Astrocyte (in vitro differentiated cells and primary cell): ENCODE data around the gene ZNRF1. TPM values are rescaled to one million over a fixed set of nuclear protein-coding genes. Genes with fewer than 3 reads are reported as not detected.

ENCODE experiments used
- DNase-seq: peaks from one replicate; pipeline ENCODE4 v3.0.0-alpha.2; 2010; ENCODE audit warnings: low read depth
- FAIRE-seq: peaks from 2 replicates; lab custom pipeline; 2011; peaks lifted over from hg19 to GRCh38; lab: Jason Lieb, UNC
- H2AFZ ChIP-seq: 2 replicates; pipeline ENCODE4 v1.6.0; 2012; ENCODE audit warnings: low read depth, low read length, inconsistent platforms
- H3K27ac ChIP-seq: 2 replicates; pipeline ENCODE4 v1.5.1; 2011; ENCODE audit warnings: low read depth, low read length, inconsistent platforms
- H3K27me3 ChIP-seq: 2 replicates; pipeline ENCODE4 v1.6.0; 2011; ENCODE audit warnings: low read length, inconsistent platforms; ENCODE audit not compliant: insufficient read depth
- H3K36me3 ChIP-seq: 2 replicates; pipeline ENCODE4 v1.5.1; 2011; ENCODE audit warnings: low read length, inconsistent platforms; ENCODE audit not compliant: insufficient read depth
- H3K4me1 ChIP-seq: 2 replicates; pipeline ENCODE4 v1.5.1; 2011; ENCODE audit warnings: low read length, inconsistent platforms; ENCODE audit not compliant: insufficient read depth
- H3K4me2 ChIP-seq: 2 replicates; pipeline ENCODE4 v1.6.0; 2012; ENCODE audit warnings: low read length, inconsistent platforms
- H3K4me3 ChIP-seq: 2 replicates; pipeline ENCODE4 v1.5.1; 2011; ENCODE audit warnings: low read depth, mild to moderate bottlenecking, low read length, inconsistent platforms; ENCODE audit not compliant: insufficient read depth
- H3K79me2 ChIP-seq: 2 replicates; pipeline ENCODE4 v1.6.0; 2012; ENCODE audit warnings: mild to moderate bottlenecking, low read length, inconsistent platforms; ENCODE audit not compliant: insufficient read depth
- H3K9ac ChIP-seq: 2 replicates; pipeline ENCODE4 v1.6.0; 2012; ENCODE audit warnings: mild to moderate bottlenecking, low read length, inconsistent platforms
- H3K9me3 ChIP-seq: 2 replicates; pipeline ENCODE4 v1.5.1; 2012; ENCODE audit warnings: low read depth, mild to moderate bottlenecking, low read length, inconsistent platforms; ENCODE audit not compliant: insufficient read depth
- H4K20me1 ChIP-seq: 2 replicates; pipeline ENCODE4 v1.6.0; 2012; ENCODE audit warnings: low read length, inconsistent platforms; ENCODE audit not compliant: insufficient read depth
- H3K27ac Mint-ChIP-seq: one replicate; pipeline ENCODE4 v1.8.0; 2021; ENCODE audit warnings: mild to moderate bottlenecking, mixed read lengths; ENCODE audit not compliant: unreplicated experiment
- H3K27me3 Mint-ChIP-seq: one replicate; pipeline ENCODE4 v1.8.0; 2021; ENCODE audit warnings: low read depth, mixed read lengths; ENCODE audit not compliant: unreplicated experiment
- H3K36me3 Mint-ChIP-seq: one replicate; pipeline ENCODE4 v1.8.0; 2021; ENCODE audit warnings: low read depth, mixed read lengths; ENCODE audit not compliant: unreplicated experiment
- H3K4me1 Mint-ChIP-seq: one replicate; pipeline ENCODE4 v1.8.0; 2021; ENCODE audit warnings: low read depth, mixed read lengths; ENCODE audit not compliant: unreplicated experiment
- H3K4me3 Mint-ChIP-seq: one replicate; pipeline ENCODE4 v1.8.0; 2021; ENCODE audit warnings: mild to moderate bottlenecking, moderate library complexity, mixed read lengths; ENCODE audit not compliant: unreplicated experiment
- H3K9me3 Mint-ChIP-seq: one replicate; pipeline ENCODE4 v1.8.0; 2021; ENCODE audit warnings: mild to moderate bottlenecking, mixed read lengths; ENCODE audit not compliant: unreplicated experiment
- CTCF ChIP-seq: IDR thresholded peaks from 2 replicates; pipeline ENCODE4 v1.5.1; 2011; ENCODE audit warnings: low read depth, mild to moderate bottlenecking, inconsistent platforms, low read length, moderate library complexity; ENCODE audit not compliant: insufficient read depth
- EZH2 ChIP-seq: IDR thresholded peaks from 2 replicates; pipeline ENCODE4 v1.6.1; 2012; ENCODE audit warnings: mild to moderate bottlenecking, low read length, inconsistent platforms; ENCODE audit not compliant: insufficient read depth
- total RNA-seq: library from RNA; stranded (reverse); gene quantifications from 2 replicates; pipeline ENCODE4 v1.2.1, GENCODE V29; 2021

Gene ZNRF1
- total RNA-seq, 1 donor from 2014 or later: 21.9 TPM

- no peaks in the 10 kb centered on the region for H3K9me3 Mint-ChIP-seq
- Histone ChIP-seq H3K27me3 (no peaks in the 10 kb centered on the region), H3K9ac (no peak overlapping the region), H3K4me1 (no peaks in the 10 kb centered on the region), H3K4me2 (no peak overlapping the region), H4K20me1 (peaks cover 29% of the 10 kb centered on the region), H3K79me2 (peaks cover 25% of the 10 kb centered on the region), H3K27ac (no peak overlapping the region), H3K9me3 (no peaks in the 10 kb centered on the region), H3K36me3 (no peaks in the 10 kb centered on the region), H2AFZ (no peak overlapping the region), H3K4me3 (no peak overlapping the region)
- DNase-seq: no peak
- TF ChIP-seq EZH2: no peak
- no peak for TF ChIP-seq CTCF
- peak overlapping the region; percentile 27 for H3K4me3 Mint-ChIP-seq
- peaks cover 2% of the 10 kb centered on the region for H3K4me1 Mint-ChIP-seq
- no peaks in the 10 kb centered on the region for H3K36me3 Mint-ChIP-seq
- no peaks in the 10 kb centered on the region for H3K27me3 Mint-ChIP-seq
- no peak for FAIRE-seq
- no peak overlapping the region for H3K27ac Mint-ChIP-seq
These were observed 16.6 kb upstream of the ZNRF1 start for GRCh38 chr16:74982256-74982655.

GRCh38 chr16:74984194-74984528 is 14.7 kb upstream of the ZNRF1 start:
- no peaks in the 10 kb centered on the region for H3K36me3 Mint-ChIP-seq
- no peak for TF ChIP-seq CTCF
- no peak for TF ChIP-seq EZH2
- H3K79me2 ChIP-seq: peaks cover 25% of the 10 kb centered on the region
- H3K27me3 ChIP-seq: no peaks in the 10 kb centered on the region
- H4K20me1 ChIP-seq: peaks cover 22% of the 10 kb centered on the region
- H3K4me1 Mint-ChIP-seq: peaks cover 2% of the 10 kb centered on the region
- H3K9me3 ChIP-seq: no peaks in the 10 kb centered on the region
- peak overlapping the region; percentile 96 for H2AFZ ChIP-seq
- H3K9me3 Mint-ChIP-seq: no peaks in the 10 kb centered on the region
- H3K27ac ChIP-seq: peak overlapping the region; percentile 77
- FAIRE-seq (no peak), DNase-seq (no peak)
- H3K4me2 ChIP-seq: peak overlapping the region; percentile 99
- H3K9ac ChIP-seq: peak overlapping the region; percentile 97
- H3K27me3 Mint-ChIP-seq: no peaks in the 10 kb centered on the region
- H3K36me3 ChIP-seq: no peaks in the 10 kb centered on the region
- peak overlapping the region; percentile 93 for H3K4me3 Mint-ChIP-seq
- peak overlapping the region; percentile 98 for H3K4me3 ChIP-seq
- H3K27ac Mint-ChIP-seq: no peak overlapping the region
- no peaks in the 10 kb centered on the region for H3K4me1 ChIP-seq

GRCh38 chr16:74984529-74985296 is 14.1 kb upstream of the ZNRF1 start, which contains the start of gene WDR59:
TSS of gene WDR59 (minus strand) at chr16:74985123. CDS start at chr16:74985017, 106 bp downstream.
- Mint-ChIP-seq H3K4me3 (peak within 1 kb of the TSS; percentile 93), H3K27ac (peak within 1 kb of the TSS; percentile 58), H3K4me1 (peaks cover 2% of the 10 kb centered on the region), H3K36me3 (no peaks in the 10 kb centered on the region), H3K9me3 (no peaks in the 10 kb centered on the region), H3K27me3 (no peaks in the 10 kb centered on the region)
- H2AFZ ChIP-seq: peak within 1 kb of the TSS; percentile 96
- peak within 1 kb of the TSS; percentile 98 for H3K4me3 ChIP-seq
- peak within 1 kb of the TSS; percentile 99 for H3K4me2 ChIP-seq
- TF ChIP-seq CTCF: no peak
- no peak for TF ChIP-seq EZH2
- no peaks in the 10 kb centered on the region for H3K9me3 ChIP-seq
- DNase-seq: peak; percentile 97
- no peaks in the 10 kb centered on the region for H3K27me3 ChIP-seq
- no peaks in the 10 kb centered on the region for H3K36me3 ChIP-seq
- peaks cover 22% of the 10 kb centered on the region for H4K20me1 ChIP-seq
- peak within 1 kb of the TSS; percentile 97 for H3K9ac ChIP-seq
- FAIRE-seq: no peak
- peak within 1 kb of the TSS; percentile 77 for H3K27ac ChIP-seq
- H3K4me1 ChIP-seq: no peaks in the 10 kb centered on the region
- peaks cover 25% of the 10 kb centered on the region for H3K79me2 ChIP-seq
